Stimulated activated CD4-positive, alpha-beta T cell treated with anti-CD3 and anti-CD28 coated beads, Interleukin-15, amount 100 ng/mL, for 48 hours (primary cell): Measurements from ENCODE around the gene POU3F3.
A peak's percentile ranks its signal among the peaks of the same experiment; 100 is the strongest.

Experiments used
- DNase-seq, 2 donors: peaks; one replicate each; pipeline ENCODE4 v3.0.0-alpha.2; 2020; ENCODE audit warnings: low read depth in 2 of 2

The POU3F3 gene

DNA sequence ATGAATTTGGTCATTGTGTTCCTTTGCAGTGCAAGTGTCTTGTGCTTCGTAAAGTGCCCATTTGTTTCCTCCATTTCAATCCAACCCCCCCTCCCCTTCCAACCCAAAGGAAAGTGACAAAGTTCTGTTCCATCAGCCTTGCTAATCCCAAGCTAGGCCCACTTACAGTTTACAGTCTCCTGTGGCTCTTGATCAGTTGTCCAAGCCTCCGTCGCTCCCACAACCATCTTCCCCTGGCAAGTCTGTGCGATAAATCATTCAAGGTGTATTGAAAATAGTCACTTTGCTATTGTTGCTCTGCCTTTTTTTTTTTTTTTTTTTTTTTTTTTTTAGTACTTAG is 6.5 kb downstream of the POU3F3 start:
- no peak for DNase-seq

DNA sequence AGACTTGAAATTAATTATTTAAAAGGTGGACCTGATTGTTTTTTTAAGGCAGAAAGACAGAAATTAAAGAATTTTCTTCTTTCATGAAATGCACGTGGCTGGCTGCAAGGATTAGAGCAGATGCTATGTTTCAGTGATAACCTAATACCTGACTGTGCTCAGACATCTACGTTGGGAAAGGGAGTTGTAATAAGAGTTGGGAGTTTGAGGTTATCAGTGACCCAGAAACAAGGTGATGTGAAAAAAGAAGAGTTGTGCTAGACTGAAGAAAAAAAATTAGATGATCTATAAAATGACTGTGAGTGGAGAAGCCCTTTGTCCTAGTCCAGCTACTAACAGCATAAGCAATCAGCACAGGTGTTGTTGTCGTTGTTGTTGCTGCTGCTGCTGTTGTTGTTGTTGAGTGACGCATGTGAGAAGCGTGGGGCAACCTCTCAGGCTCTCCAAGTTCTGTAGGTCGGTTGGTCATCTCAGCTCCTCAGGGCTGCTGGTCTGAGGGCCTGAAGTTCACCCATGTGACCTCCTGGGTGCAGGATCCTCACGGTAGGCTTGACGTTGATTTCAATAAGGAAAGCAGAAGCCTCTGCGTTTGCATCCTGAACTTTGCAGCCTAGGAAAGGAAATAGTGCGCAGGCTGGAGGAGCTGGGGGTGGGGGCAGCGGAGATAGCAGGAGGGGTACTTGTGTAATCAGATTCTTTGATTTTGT is 7.6 kb downstream of the POU3F3 start:
- no peak for DNase-seq

DNA sequence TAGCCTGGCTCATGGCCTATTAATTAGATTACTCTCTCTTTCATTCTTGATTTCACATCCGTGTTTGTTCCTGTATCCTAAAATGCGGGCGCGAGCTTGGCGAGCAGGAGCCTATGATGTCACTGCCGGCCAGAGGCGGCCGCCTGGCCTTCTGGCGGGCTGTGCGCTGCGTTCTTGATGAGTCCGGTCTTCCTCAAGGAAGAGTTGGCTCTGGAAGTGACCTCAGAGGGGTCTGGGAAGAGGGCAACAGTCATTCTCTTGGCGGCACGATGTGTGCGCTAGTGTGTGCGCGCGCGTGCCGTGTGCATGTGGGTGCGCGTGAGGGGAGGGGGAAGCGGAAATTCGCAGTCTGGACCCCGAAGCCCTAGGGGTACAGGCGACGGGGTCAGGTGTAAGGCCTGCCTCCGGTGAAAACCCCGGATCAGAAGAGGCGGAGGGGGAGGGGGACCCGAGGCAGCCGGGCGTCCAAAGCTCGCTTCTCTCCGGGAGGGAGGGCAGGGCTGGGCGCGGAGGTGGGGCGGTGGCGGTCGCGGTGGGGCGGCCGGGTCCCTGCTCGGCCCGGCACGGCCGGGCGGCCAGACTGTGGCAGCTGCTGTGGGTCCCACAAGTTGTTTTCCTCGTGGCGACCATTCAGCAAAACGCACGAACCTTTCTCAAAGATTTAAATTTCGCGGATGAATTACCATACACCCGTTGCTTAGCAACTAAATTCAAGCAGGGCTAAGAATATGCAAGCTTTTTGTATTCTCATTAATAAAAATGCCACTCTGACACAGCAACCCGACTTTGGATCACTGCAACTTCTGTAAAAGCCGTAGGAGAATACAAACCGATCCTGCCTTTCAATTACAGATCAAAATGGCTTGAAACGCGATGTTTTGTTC is 8.4 kb downstream of the POU3F3 start:
- no peak for DNase-seq

DNA sequence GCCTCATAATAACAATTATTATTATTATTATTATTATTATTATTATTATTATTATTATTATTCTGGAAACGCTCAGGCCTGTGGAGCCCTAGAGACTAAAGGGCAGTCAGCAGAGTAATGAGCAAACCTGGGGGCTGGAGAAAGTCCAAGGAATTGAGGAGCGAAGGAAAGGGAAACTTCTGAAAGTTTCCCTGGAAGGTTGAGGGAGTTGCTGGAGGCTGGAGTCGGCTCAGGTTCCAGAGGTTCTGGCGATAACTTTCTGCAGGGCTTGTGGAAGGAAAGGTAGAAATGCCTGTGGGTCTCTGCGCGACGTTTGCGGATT is 9.2 kb downstream of the POU3F3 start:
- DNase-seq, result no peak

DNA sequence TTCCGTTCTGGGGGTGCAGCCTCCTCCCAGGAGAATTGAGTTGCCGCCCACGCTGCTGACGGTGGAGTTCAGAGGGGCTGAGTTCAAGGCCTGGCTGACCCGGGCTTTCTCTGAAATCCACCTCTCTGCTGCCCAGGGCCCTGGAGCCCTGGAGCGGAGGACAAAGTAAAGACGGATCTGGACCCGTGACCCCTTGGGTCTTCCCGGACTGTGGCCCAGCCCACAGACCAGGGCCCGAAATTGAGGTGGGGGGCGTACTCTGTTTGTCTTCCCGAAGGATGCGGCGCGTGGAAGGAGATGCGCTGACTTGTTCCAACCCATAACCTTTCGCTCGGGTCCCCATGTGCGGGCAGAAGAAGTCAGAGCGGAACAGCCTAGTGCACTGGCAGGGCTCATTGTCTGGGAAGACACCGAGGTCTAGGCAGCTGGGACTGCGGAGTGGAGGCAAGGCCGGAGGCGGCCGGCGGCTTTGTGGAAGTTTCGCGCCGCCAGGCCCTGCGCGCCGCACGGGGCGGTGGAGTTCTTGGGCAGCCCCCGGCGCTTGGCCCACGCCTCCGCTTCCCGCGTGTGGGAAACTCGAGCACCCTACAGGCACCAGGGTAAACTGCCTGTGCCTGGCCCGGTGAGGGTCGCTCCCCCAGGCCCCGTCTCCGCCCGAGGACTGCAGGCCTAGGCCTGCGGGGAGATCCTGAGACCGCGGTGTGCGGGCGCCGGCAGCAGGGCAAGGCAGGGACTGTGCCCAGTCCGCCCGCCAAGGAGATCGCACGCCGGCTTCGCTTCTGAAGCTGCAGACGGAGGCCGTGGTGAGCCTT is 9.8 kb downstream of the POU3F3 start:
- DNase-seq, result no peak

DNA sequence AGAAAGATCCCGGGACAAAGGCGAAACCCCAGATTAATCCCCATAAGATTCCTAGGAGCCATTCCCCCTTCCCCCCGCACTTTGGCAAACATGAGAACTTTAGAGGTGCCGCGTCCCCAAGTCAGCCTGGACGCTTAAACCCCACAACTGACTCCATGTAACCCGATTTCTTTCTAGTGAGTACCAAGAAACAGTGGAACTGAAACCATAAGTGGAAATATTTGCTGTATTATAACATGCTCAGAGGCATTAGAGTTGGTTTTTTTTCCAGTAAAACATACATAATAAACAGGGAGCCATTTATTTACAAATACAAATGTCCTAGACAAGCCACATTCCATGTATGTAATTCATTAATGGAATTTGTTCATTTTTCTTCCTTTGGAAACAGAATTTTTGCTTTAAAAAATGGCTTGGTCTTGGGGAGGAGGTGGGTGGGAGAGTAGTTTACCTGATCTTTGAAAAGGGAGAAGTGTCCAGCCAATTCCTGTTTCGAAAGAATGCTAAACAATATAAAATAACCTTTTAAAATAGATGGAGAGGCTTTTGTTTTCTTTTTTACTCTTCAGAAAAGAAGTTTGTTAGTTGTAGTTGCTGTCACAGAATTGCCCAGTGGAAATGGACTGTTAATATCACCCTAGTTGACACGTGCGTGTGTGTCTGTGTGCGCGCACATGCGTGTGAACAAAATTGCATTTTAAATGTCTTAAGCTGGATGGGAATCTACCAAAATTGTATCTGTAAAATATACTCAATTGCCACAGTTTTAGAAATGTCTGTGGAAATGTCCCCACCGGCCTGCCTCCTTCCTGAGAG is 10.6 kb downstream of the POU3F3 start:
- no peak for DNase-seq

DNA sequence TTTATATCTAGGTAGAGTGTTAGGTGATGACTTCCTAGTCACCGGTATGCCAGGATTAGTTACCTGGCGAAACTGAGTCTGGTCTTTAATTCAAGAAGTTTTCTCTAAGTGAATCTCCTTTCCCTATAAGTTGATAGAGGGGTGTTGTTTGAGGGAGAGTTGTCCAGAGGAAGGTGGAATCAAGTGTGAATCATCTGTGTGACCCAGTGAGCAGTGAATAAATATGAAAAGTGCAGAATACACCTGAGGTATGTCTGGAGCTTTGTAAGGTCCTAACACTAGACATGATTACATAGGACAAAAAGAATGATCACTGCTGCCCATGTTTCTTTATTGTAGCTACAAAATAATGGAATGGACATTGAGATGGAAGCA is 11.2 kb downstream of the POU3F3 start:
- no peak for DNase-seq

DNA sequence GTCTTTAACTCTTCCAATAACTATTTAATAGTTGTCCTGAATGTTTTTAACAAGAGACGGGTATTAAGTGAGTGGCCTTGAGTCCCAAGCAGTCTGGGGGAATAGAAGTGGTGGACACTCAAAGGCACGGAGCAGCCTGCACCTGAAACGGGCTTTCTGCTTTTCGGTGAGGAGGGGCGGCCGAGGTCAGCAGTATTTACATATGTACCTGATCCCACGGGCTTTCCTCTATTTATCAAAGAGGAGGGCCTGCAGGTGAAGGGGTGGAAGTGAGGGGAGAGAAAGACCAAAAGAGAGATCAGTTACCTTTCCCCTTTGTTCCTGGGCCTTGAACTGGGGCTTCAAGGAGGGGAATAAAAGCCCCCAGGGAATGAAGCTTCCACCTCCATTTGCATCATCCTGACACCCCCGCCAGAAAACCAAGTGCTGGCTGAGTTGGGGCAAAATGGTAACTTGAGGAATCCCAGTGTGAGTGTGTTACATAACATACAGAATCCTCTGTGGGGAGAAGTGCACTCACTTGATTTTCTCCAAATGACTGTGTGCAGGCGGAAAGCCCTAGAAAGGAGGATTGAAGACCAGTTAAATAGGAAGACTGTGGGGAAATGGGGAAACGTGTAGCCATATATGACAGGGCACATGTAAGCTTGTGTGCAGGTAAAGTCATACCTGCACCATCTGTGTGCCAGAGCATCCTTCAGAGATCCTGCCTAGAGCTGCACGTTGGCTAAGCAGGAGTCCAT is 12.4 kb downstream of the POU3F3 start:
- no peak for DNase-seq

DNA sequence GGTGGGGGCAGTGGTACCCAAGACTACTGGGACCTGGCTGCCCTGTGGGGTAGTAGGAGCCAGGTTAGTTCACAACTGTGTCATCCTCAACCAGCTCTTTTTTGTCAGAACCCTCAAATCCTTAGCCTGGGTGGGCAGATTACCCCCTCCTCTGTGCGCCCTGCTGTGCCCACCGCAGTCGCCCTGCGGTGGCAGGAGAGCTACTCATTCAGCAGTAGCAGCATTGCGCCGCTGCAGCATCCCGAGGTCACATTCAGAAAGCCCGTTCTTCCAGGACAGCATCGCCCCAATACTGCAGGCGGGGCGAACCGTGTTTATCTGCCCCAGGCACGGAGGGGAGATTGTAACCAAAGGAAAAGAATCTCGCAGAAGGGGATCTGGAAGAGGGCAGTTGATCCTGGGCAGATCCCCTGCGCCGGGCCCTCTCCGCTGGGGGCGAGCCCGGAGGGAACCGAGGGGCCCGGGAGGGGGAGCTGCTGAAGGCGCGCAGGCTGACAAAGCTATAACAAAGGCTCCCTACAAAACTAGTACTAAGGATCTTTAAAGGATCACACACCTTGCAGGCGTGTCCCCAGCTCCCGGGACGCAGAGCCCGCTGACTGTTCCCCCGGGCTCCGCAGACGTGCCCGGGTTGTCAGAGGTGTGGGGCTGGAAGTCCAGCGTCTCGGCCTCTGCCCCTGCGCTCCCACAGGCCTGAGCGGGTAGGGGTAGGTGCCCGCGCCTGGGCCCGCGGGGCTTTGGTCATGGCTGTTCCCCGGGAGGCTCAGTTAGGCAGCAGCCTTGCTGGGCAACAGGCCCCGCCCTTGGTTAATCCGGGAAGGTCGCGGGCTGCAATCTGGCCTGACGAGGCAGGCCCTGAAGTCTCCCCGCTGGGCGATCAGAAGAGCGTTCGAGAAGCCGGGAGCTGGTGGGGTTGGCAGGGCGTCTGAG is 13.2 kb downstream of the POU3F3 start:
- no peak for DNase-seq

DNA sequence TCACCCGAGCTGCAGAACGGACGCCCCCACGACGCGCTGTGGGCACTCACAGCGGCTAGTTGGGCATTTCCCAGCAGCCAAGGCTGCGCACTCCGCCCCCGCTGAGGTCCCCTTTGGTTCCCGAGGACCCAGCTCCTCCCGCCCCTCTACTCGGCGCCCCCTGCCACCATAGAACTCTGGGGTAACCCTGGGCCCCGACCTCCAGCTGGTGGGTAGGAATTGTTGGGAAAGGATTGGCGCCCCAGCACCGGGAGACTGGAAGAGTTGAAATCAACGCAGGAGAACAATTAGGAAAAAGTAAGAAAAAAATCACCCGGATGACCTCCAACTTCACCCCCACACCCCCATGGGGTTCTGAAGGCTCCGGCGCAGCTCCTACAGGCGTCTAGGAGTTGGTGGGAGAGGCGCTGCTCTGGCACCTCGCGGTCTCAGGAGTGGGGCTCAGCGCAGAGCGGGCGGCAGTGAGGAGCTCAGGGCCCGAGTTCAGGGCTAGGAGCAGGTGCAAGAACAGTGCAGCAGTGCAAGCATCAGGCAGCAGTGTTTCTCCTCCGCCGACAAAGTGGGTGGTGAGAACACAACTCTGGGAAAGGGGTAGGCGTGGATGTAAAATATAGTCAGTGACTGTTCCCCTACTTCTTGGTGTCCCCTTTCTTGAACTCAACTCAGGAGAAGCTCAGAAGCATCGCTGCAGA is 14.0 kb downstream of the POU3F3 start:
- DNase-seq, result no peak

DNA sequence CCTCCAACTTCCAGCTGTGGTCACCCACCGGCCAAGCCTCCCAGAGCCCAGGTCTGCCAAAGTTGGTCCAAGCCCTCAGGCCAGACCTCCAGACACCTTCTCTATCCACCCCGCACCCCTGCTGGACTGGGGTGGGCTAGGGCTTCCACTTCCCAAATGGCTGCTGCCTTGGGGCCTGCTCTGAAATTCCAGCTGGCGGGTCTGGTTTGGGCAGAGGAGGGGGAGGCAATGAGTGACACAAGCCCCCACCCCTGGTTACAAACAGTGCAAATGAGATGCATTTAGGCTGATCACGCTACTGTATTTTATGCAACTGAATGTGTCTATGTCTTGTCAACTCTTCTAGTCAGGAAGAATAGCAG is 14.6 kb downstream of the POU3F3 start:
- DNase-seq, result no peak

DNA sequence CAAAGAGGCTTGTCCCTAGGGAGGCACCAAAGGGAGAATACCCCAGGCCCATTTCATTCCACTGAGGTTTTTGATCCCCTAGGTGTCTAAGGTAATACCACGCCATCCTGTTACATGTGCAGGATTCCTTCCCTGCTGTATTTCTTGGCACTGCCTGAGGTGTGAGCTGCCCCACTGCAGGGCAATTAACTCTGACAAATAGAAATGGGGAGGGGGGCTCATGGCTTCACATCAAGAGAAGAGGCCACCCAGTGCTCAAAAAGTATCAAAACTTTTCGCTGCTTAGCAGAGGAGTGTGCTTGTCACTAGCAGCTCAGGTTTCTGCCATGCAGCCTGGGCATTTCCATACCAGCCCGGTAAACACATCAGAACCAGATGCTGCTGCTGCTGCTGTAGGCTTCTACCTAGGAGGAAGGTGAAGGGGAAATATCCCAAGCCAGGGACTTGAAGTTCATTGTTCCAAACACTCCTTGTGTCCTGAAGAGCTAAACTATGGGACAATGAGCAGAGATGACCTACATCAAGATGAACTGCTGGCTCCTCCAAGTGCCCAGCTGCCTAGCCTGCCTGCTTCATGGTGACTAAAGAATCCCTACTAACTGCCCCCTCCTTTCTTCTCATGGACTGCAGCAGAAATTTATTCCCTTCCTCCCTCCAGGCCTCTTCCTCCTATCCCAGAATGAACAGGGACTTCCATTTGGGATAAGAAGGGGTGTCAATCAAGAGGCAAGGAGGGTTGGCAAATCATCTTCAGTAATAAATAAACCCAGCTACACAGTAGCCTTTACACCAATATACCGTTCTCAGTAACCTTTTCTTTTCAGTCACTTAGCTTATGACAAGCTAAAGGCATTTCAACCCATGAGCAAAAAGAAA is 16.4 kb downstream of the POU3F3 start:
- DNase-seq, result no peak

DNA sequence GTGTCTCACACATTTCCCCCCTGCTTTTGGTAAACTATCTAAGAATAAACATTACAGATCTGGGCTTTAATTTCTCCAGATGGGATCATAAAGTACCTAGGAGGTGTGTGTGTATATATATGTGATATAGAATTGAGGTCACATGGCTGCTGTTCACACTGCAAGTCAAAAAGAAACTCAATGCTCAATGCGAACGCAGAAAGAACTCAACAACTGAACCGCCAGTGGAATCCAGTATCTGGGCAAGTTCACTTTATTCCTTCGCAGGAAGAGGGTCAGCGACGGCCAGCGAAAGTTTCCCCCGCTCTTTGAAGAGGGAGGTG is 17.7 kb downstream of the POU3F3 start:
- DNase-seq, result no peak

DNA sequence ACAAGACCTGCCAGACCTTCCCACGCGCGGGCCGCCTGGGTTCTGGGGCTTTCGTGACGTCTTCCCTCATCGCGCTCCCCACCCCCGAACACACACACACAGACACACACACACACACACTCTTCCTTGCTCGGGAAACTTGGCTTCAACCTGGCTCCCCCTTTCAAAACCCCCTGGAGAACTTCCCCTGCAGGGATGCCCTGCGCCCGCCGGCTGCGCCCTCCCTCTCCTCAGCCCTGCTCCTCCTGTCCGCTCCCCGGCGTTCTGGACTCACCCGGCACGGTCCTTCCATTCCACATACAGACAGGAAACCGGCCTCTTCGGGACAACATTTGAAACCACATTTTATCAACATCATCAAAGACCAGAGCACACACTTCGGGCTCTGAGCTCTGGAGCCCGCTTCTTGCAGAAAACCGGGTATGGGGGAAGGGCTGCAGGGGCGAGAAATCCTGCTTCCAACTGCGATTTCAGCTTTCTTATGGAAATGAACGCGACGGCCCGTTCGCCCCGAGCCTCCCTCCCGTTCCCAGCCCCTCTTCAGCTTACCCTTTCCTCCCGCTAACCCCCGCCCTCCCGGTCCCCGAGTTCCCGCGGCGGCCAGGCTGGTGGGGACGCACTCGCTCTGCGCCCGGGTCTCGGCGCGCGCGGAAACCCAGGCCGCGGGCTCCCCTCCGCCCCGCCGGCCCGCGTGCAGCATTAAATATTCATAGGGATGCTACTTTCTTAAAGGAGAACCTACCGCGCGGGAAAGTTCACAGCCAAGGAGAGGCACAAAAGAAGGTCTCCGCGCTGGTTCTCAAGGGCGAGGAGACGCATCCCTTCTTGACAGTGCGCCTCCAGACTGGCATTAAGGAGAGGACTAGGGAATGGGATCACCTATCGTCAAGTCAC is 18.3 kb downstream of the POU3F3 start:
- no peak for DNase-seq

DNA sequence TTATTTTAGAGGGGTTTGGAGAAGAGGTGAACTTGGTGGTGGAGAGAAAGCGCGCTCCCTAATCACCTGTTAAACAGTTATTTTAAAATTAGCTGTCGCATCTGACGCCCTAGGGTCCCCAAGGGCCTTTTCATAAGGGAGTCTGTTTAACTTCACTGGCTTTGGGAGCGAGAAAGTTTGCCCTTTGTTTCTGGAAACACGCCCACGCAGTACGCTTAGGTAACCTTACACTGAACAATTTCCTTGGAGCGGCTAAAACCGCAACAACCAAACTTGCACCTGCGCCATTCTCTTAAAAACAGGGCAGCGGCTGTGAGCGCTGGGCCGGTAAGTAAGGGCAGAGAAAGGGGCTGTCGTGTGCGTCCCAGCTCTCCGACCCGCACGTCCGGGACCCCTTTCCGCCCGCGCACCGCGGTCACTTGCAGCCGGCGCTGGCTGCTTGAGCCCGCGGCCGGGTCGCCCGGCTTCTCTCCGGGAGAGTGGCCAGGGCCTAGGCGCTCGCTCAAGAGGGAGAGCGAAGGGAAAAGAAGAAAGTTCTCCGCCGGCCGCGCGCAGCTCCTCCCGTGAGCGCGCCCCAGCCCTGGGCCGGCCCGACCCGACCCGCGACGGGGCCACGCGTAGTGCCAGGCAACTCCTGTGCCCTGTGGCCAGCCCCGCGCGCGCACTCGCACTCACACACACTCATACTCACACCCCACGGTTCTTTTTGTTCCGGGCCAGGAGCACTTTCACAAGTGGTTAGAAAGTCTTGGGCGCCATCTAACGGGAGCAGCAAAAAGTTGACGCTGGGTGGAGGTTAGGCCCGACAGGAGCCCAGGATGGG is 19.2 kb downstream of the POU3F3 start:
- peak in 1 of 2 donors; percentile 40 for DNase-seq

DNA sequence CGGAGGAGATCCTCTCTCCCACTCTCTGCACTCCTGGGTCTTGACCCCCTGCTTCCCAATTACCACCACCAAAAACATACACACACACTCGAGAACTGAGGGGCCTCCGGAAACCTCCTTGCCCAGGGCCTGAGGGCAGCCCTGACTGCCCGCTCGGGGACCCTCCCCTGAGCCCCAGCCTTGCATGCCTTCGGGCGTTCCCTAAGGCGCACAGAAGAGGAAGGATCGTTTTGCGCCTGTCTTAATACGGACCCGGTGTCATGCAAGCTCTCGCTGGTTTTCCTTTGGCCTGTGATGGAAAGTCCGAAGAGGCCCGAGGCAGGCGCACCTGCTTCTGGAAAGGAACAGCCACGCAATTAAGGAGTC is 19.8 kb downstream of the POU3F3 start:
- DNase-seq, result no peak

DNA sequence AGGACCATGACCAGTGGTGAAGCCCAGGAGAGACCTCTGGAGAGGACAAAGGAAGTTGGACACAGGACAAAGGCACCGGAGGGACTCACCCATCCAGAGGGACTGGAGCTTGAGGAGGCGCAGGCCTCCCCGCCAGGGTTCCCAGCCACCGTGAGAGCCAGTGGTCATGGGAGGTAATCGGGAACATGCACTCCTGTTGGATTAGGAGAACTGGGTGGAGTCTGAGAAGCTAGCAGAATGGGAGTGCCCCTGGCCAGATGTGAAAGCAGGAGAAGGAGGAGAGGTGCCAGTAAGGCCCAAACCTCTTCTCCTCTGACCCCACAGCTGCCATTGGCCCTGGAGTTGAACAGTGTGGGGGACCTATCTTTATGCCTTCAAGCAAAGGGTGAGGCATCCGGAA is 20.3 kb downstream of the POU3F3 start:
- DNase-seq, result no peak
